OCI-LY3 (cell line): Measurements from ENCODE around the gene NEDD4.
"Not testable (repeated sequence)": the region's sequence is repeated elsewhere in the genome, so short reads cannot be mapped to it uniquely, and the experiment has no call there.

Source experiments
- H2AFZ ChIP-seq: fragments of 200-600, 300-600 bp; shearing (Covaris generic); 2 replicates; pipeline ENCODE4 v1.6.0; 2014; ENCODE audit warnings: antibody characterized with exemption, low read depth, low read length
- H3K27ac ChIP-seq: fragments of 200-600, 300-600 bp; sonication (generic); 2 replicates; pipeline ENCODE4 v1.5.1; 2014; ENCODE audit warnings: mild to moderate bottlenecking, low read length, moderate library complexity, mixed read lengths
- H3K27me3 ChIP-seq: fragments of 200-600, 300-600 bp; sonication (generic); 2 replicates; pipeline ENCODE4 v1.6.1; 2014; ENCODE audit warnings: low read depth, low read length, mixed read lengths
- H3K36me3 ChIP-seq: fragments of 200-600, 300-600 bp; sonication (generic); replicated peaks from 2 replicates; pipeline ENCODE3; 2014; ENCODE audit warnings: low read depth, low read length, mixed read lengths
- H3K4me1 ChIP-seq: fragments of 300-600, 200-600 bp; sonication (generic); 2 replicates; pipeline ENCODE4 v1.6.1; 2014; ENCODE audit warnings: low read length, mixed read lengths
- H3K4me2 ChIP-seq: fragments of 200-600, 300-600 bp; sonication (generic); 2 replicates; pipeline ENCODE4 v1.6.1; 2014; ENCODE audit warnings: low read length, mixed read lengths
- H3K4me3 ChIP-seq: fragments of 300-600, 200-600 bp; sonication (generic); 2 replicates; pipeline ENCODE4 v1.5.1; 2014; ENCODE audit warnings: antibody characterized with exemption, mild to moderate bottlenecking, low read length, moderate library complexity
- H3K79me2 ChIP-seq: fragments of 300-600, 200-600 bp; shearing (Covaris generic); 2 replicates; pipeline ENCODE4 v1.6.1; 2014; ENCODE audit warnings: mild to moderate bottlenecking, low read length, mixed read lengths
- H3K9ac ChIP-seq: fragments of 300-600, 200-600 bp; shearing (Covaris generic); 2 replicates; pipeline ENCODE4 v1.6.0; 2014; ENCODE audit warnings: mild to moderate bottlenecking, low read length, moderate library complexity
- H3K9me3 ChIP-seq: fragments of 200-600, 300-600 bp; shearing (Covaris generic); 2 replicates; pipeline ENCODE4 v1.6.1; 2014; ENCODE audit warnings: low read length, mixed read lengths; ENCODE audit not compliant: insufficient read depth
- H4K20me1 ChIP-seq: fragments of 200-600, 300-600 bp; sonication (generic); 2 replicates; pipeline ENCODE4 v1.6.1; 2016; ENCODE audit warnings: low read length, mixed read lengths; ENCODE audit not compliant: insufficient read depth
- EZH2phosphoT487 ChIP-seq: fragments of 200-600 bp; shearing (Covaris generic); IDR thresholded peaks from 2 replicates; pipeline ENCODE4 v1.6.1; 2018; ENCODE audit warnings: antibody characterized with exemption, mixed run types, low read depth
- TF ChIP-seq, protein P1 (sequence below): fragments of 200-600, 300-600 bp; sonication (generic); IDR thresholded peaks from 2 replicates; pipeline ENCODE4 v1.5.1; 2014; ENCODE audit warnings: antibody characterized with exemption, low read length, low read depth

Gene NEDD4

DNA sequence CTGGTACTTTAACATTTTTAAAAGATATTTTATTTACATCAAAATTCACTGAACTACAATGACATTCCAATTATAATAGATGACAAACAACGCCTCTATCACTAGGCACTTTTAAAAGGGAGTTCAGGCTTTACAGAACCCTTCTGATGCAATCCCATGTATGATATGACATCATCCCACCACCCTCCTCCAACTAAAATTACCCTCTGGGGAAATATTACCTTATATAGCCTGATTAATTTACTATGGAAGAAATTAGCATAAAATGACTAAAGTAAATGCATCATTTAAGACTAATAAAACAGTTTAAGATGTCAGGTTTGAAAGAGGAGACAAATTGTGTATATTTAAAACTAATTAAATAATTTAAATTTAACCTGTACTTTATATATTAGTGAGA, 10.4 kb upstream of the NEDD4 start:
- not testable (repeated sequence) for H3K27me3 ChIP-seq, H3K79me2 ChIP-seq, H3K9ac ChIP-seq, H2AFZ ChIP-seq, H3K36me3 ChIP-seq, H3K27ac ChIP-seq, H3K4me3 ChIP-seq, H4K20me1 ChIP-seq, H3K4me2 ChIP-seq, H3K4me1 ChIP-seq, H3K9me3 ChIP-seq

DNA sequence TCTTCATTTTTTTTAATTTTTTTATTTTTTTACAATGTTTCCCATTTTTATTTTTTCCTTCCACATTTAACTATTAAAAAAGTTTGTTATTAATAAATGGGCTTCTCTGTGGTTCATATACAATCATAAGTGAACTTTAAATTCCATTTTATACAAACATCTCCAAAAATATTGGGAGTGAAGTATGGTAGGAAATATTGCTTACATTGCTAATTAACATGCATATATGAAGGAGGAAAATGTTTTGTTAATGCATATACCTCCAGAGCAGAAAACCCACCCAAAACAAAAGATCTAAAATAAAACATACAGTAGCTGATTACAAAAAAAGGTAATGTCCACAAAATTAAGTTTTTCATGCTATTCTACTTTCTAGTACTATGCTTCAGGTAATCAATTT, 9.9 kb upstream of the NEDD4 start:
- not testable (repeated sequence) for H3K27me3 ChIP-seq, H3K79me2 ChIP-seq, H3K27ac ChIP-seq, H3K9ac ChIP-seq, H3K4me1 ChIP-seq, H2AFZ ChIP-seq, H3K36me3 ChIP-seq, H3K4me3 ChIP-seq, H4K20me1 ChIP-seq, H3K4me2 ChIP-seq, H3K9me3 ChIP-seq

DNA sequence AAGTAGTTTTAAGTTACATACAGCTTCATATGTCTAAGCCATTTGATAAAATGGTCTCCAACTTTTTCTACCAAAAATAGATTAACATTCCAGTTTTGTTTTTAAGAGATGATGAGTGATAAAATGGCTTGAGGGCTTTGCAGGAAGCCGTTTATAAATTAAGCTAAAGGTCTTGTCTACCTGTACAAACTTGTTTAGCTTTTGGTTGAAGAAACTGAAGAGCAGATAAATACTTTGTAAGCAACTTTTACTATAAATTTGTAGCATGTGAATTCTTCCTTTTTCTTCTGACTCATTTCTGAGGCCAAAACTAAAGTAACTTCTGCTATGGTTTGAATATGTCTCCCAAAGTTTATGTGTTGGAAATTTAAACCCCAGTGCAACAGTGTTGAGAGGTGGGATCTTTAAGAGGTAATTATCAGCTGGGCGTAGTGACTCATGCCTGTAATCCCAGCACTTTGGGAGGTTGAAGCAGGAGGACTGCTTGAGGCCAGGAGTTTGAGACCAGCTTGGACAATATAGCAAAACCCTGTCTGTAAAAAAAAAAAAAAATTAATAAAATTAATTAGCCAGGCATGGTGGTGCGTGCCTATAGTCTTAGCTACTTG, 8.2 kb upstream of the NEDD4 start:
- Histone ChIP-seq H3K4me2 (no peak overlapping the region), H3K27ac (no peak overlapping the region), H3K27me3 (peaks cover 12% of the 10 kb centered on the region), H2AFZ (no peak overlapping the region), H3K36me3 (no peaks in the 10 kb centered on the region), H3K79me2 (no peaks in the 10 kb centered on the region), H4K20me1 (no peaks in the 10 kb centered on the region), H3K9me3 (no peaks in the 10 kb centered on the region), H3K4me1 (no peaks in the 10 kb centered on the region), H3K9ac (no peak overlapping the region), H3K4me3 (no peak overlapping the region)
- no peak for TF ChIP-seq EZH2phosphoT487
- TF ChIP-seq, protein P1, sequence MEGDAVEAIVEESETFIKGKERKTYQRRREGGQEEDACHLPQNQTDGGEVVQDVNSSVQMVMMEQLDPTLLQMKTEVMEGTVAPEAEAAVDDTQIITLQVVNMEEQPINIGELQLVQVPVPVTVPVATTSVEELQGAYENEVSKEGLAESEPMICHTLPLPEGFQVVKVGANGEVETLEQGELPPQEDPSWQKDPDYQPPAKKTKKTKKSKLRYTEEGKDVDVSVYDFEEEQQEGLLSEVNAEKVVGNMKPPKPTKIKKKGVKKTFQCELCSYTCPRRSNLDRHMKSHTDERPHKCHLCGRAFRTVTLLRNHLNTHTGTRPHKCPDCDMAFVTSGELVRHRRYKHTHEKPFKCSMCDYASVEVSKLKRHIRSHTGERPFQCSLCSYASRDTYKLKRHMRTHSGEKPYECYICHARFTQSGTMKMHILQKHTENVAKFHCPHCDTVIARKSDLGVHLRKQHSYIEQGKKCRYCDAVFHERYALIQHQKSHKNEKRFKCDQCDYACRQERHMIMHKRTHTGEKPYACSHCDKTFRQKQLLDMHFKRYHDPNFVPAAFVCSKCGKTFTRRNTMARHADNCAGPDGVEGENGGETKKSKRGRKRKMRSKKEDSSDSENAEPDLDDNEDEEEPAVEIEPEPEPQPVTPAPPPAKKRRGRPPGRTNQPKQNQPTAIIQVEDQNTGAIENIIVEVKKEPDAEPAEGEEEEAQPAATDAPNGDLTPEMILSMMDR: no peak

DNA sequence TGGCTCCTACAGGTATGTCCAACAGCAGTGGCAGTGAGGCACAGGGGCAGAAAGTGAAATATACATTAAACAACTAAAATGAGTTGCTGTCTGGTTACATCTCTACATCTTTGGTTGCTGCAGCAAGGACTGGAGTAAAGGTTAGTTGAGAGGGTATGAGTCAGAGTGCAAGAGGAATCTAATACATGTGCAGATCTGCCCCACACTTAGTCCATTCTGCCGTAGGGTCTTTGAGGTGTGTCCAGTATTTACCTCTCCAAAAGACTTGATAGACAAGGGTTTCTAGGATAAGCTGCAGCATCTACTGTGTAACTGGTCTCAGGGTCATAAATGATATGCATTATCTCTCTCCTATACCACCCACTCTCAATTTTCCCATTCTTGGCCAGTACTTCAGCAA, 6.2 kb upstream of the NEDD4 start:
- Histone ChIP-seq H3K27ac (no peak overlapping the region), H4K20me1 (no peaks in the 10 kb centered on the region), H3K4me3 (no peak overlapping the region), H3K4me2 (no peak overlapping the region), H3K4me1 (no peaks in the 10 kb centered on the region), H2AFZ (no peak overlapping the region), H3K27me3 (peaks cover 20% of the 10 kb centered on the region), H3K36me3 (no peaks in the 10 kb centered on the region), H3K9me3 (no peaks in the 10 kb centered on the region), H3K79me2 (no peaks in the 10 kb centered on the region), H3K9ac (no peak overlapping the region)
- no peak for TF ChIP-seq EZH2phosphoT487
- TF ChIP-seq, protein P1: no peak

DNA sequence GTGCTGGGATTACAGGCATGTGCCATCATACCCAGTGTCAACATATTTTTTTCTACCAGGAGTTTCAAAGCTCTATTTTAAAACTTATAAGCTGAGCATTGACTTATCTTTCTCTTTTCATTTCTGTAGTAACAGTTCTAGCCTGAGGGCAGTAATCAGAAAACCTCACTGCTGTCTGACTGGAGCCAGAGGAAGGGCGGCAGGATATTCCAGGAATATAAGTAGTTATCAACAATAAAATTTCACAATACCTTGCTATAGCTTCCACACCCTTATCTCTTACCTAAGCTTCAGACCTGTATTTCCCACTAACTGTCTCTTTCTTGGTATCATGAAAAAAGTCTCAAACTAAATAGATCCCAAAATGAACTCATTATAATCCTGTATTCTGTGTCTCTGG, 5.1 kb upstream of the NEDD4 start:
- no peaks in the 10 kb centered on the region for H3K36me3 ChIP-seq
- TF ChIP-seq EZH2phosphoT487: no peak
- TF ChIP-seq, protein P1: no peak
- no peaks in the 10 kb centered on the region for H3K79me2 ChIP-seq

More for the DNA sequence above, 5.1 kb upstream of the NEDD4 start:
- Histone ChIP-seq H2AFZ (no peak overlapping the region), H3K27ac (no peak overlapping the region), H3K4me1 (peaks cover 4% of the 10 kb centered on the region; the same call in 1 of the 2 replicates), H4K20me1 (no peaks in the 10 kb centered on the region), H3K27me3 (peaks cover 20% of the 10 kb centered on the region), H3K4me3 (no peak overlapping the region), H3K9ac (no peak overlapping the region), H3K9me3 (no peaks in the 10 kb centered on the region), H3K4me2 (no peak overlapping the region)
